Measurements from ENCODE around the gene CACNA1D.
"Not testable (repeated sequence)": the region's sequence is repeated elsewhere in the genome, so short reads cannot be mapped to it uniquely, and the experiment has no call there.

CACNA1D gene

DNA sequence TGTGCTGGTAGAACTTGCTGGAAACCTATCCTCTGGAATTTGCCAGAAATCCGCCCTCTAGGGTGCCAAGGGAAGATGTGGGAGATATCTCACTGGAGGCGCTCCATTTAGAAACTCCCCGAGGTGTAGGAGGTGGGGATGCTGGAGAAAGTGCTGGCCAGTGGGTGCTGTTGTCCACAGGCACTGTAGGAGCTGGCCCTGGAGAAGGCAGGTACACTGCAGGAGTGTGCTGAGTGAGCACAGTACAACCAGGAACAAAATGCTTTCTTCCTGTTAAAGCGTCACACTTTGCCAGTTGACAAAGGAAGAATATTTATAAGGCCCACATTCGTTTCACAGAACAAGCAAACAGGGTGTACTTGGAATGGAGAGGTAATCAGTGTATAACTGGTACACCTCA is 119.9 kb downstream of the CACNA1D start:
- DNase-seq (ENCODE audit: low read depth in 2 of 2) = no peak

DNA sequence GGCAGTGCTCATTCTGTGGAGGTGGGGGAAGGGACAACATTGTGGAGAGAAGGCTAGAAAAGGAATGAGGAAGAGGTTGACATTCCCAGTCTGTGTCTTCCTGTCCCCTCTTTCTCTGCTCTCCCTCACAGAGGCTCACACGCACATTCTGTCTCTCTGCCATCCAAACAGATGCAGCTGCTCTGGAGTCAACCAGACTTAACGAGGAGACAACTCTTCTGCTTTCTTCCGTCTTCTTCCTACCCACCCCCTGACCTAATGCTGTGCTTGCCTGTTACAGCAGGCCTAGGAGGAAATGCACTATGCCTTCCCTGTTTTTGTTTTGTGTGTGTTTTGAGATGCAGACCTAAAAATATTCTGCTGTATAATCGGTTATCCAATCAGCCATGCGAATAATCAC is 121.9 kb downstream of the CACNA1D start:
- no peak for DNase-seq (ENCODE audit: low read depth in 2 of 2)

DNA sequence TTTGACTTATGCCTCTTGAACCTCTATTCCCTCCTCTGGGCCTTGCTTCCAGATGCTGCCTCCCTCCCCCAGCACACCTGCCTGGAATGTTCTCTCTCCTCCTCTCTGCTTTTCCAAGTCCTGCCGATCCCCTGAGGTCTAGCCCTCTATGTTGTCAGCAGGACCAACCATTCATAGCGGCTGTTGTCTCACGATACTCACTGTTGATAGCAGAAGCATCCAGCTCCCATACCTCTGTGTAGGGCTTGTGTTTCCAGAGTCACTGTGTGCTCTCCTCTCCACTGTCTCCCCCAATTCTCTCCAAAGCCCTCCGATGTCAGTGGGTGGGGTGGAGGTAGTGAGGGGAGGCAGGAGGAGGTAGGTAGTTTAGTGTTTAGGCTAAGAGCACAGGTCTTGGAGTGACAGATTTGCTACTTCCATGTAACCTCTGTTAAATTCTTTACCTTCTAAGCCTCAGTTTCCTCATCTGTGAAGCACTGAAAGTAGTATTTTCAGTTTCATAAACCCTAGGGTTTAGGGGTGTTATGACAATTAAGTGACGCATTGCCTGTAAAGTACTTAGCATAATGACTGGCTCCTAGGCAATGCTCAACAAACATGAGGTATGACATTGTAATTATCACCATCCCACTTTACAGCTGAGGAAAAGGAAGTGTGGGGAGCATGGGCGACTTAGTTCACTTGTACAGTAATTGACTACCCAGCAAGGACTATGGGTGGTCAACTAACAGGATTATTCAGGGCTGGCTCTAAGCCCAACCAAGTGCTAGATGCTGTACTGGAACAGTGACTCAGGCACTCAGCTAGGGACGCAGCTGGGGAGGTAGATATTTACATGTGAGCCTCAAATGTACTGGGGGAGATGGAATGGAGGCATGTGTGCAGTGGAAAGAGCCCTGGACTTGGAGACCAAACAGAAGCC is 122.8 kb downstream of the CACNA1D start:
- no peak for DNase-seq (ENCODE audit: low read depth in 2 of 2)

DNA sequence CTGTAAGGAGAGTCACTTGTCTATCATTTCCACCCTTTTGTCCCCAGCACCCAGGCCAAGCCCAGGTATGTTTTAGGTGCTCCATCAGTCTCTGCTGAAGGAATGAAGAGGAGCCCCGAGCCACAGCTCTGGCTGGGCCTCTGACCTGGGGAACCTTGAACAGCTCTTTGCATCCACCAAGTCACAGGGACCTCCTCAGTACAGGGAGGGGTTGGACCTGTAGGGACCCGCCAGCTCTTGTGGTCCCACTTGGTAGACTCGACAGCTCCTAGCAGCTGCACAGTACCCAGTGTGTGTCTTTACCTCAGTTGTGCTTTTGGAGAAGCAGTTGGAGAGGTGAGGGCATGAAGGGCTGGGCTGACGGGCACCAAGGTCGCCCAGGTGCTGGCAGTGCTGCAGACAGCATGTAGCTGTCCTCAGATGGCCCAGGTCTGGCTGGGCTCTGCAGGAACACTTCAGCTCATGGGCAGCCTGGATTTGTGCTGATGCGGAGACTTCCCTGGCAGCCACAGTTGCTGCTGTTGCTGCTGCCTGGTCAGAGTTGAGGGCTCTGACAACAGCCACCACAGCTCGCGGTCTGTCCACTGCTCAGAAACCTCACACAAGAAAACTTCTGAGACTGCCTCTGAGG is 123.6 kb downstream of the CACNA1D start:
- DNase-seq (ENCODE audit: low read depth in 2 of 2) = no peak

DNA sequence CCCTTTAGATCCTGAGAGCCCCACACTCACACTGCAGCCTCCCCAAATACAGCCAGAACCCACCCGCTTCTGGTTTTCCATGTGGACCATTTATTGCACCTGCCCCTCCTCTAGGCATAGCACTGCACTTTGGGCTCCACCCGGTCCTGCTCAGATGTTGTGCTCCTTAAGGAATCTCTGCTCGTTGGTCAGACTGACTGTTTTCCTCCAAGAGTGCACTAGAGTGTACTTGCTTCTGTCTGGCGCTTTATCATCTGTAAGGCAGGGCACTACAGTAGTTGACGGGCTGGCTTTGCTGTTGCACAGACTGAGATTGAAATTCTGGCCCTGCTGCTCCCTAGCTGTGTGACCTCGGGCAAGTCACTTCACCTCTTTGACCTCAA is 124.1 kb downstream of the CACNA1D start:
- no peak for DNase-seq (ENCODE audit: low read depth in 2 of 2)

DNA sequence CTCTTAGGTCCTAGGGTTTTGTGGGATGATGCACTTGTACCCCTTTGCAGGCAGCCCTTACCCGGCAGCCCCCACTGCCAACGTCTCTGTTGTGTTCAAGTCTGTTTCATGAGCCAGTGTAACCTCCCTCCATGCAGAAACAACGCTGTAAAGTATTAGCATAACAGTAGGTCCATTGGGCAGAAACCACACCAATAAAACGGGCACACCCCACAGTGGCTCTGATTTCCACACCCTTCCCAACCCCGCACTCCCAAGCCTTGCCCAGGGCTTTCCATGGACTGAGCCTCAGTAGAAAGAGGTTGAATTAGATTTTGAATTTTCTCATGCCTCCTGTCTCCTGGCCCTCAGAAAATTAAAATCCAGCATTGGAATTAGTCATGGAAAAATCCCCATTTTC is 124.5 kb downstream of the CACNA1D start:
- no peak for DNase-seq (ENCODE audit: low read depth in 2 of 2)

DNA sequence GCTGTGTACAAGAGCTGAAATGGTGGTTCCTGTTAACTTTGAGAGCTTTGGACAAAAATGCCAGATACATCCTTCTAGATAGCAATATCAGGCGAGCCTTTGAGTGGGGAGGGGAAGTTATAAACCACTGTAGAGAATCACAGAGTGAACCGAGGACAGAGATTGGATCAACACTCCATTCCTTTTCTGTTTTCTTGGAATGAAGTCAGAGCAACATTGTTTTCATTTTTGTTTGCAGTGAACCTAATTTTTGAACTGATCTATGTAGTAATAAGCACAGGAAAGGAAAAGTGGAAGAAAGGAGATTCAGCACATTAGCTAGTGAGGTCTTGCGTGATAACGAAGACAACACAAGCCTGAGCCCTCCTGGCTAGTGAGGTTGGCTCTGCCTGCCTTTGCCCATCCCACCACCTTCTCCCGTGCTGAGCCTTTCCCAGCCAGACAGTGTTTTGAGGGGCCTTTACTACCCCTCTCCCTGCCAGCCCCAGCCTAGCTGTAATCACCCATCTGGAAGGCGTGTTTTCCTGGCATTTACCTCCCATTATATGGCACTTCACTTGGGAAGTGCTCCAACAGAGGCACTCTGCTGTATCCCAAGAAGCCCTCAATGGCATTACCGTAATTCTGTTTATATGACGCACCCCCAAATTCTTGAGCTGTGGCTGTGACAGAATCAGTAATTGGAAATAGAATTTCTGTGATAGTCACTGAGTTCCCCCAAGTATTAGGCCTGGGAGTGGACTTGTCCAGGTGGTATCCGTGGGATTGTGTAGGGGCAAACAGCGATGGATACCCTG is 129.8 kb downstream of the CACNA1D start:
- no peak for DNase-seq (ENCODE audit: low read depth in 2 of 2)

DNA sequence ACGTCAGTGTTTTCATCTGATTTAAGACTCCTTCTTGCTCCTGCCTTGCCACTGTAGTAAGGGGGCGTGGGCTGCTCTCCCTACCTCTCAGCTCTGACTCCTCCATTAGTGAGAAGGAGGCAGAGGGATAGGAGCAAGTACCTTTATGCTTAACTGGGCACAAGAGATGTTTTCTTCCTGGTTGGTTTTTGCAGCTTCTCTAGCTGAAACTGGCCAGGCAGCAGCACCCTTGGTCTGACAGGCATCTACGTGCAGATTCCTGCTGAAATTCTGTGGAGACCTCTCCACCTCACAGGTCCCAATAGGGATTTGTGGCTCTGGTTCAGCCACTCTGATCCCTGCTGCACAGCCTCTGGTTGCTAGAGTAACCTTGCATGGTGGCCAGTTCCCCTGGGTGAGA is 132.5 kb downstream of the CACNA1D start:
- DNase-seq (ENCODE audit: low read depth in 2 of 2) = no peak

DNA sequence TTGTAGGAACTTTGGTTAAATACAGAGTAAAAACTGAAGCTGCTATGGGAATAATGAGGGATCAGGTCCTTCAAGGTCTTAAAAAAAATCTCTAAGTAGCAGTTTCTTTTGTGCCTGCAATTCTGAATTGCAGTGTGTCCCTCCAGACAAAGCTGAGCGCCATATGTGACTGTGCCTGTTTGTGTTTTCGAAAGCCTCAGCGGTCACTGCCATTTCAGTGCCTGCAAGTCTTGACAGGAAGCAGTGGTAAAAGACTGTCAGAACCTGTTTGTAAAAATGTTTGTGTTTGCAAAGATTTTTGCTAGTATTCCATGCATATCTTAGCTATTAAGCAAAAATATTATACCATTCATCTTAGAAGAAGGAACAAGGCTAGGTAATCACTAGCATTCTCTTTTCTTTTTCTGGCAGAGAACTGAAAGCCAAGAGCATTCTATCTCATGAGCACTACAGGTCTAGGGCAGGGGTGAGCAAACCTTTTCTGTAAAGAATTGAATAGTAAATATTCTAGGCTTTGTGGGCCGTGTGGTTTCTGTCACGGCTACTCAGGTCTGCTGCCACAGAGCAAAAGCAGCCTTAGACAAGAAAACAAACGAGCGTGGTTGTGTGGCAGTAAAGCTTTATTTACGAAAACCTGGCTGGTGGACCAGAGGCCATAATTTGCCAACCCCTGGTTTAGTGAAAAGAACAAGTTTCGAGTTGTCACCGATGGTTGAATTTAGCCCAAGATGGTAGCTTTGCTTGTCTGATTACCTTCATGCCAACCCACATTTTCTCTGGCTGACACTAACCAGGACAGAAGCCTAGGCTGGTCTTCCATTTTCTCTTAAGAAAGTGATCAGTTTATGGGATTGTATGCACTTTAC is 134.4 kb downstream of the CACNA1D start:
- no peak for DNase-seq (ENCODE audit: low read depth in 2 of 2)

DNA sequence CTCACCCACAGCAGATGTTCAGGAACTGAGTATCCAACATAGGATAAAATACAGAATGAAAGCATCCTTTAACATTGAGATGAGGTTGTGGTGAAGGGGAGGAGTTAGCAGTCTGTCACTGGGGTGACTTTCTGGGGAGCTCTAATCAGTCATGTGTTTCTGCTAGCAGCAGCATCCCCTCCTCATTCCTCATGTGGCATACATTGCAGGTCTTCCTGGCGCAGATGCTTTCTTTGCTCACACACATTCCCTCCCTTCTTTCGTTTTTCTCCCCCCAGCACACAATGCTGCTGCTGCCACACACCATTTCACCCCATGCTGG is 135.0 kb downstream of the CACNA1D start:
- DNase-seq (ENCODE audit: low read depth in 2 of 2) = no peak

DNA sequence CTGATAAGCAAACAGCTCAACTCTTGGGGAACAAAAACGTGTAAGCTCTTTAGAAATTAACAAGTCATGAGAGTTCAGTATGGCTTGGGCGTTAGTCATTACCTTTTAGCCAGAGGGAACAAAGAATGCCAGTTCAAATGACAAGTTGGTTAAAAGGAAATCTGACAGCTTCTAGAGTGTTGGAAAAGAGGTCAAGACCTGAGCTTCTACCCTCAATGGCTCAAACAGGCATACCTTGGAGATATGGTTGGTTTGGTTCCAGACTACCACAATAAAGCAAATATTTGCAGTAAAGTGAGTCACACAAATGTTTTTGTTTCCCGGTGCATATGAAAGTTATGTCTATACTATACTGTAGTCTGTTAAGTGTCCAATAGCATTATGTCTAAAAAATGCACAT is 136.1 kb downstream of the CACNA1D start:
- no peak for DNase-seq (ENCODE audit: low read depth in 2 of 2)

DNA sequence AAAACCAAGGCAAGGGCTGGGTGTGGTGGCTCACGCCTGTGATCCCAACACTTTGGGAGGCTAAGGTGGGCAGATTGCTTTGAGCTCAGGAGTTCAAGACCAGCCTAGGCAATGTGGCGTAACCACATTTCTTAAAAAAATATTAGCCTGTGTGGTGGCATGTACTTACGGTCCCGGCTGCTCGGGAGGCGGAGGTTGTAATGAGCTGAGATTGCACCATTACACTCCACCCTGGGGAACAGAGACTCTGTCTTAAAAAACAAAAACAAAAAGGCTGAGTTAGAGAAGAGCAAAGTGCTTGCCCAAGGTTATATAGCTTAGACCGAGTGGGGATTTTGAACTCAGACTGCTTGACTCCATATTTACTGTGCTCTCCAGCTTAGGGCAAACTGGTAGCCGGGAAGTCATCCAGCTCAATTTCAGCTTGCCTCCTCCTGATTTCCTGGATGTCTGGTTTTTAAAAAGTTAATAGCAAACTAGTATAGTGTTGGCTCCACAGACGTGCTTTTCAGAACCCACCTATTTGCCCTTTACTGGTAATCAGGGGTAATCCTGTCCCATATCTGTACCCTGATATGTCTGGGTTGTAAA is 138.9 kb downstream of the CACNA1D start:
- DNase-seq (ENCODE audit: low read depth in 2 of 2) = no peak

DNA sequence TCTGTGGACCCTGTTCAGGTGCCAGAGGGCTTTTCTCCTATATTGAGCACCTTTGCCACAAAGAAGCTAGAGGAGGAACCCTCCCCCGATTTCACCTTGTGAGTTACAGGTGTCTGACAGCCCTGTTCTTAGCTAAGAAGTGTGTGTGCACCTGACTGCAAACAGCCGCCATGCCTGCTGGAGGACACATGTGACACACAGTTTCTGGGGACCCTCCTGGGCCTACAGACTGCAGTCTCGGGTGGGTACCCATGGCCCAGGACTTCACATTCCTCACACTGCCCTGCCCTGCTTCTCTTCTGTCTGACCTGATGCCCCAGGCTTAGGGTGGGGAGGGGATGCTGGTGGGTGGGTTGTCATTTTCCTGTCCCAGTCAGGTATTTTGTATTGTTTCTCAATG is 140.6 kb downstream of the CACNA1D start:
- no peak for DNase-seq (ENCODE audit: low read depth in 2 of 2)

DNA sequence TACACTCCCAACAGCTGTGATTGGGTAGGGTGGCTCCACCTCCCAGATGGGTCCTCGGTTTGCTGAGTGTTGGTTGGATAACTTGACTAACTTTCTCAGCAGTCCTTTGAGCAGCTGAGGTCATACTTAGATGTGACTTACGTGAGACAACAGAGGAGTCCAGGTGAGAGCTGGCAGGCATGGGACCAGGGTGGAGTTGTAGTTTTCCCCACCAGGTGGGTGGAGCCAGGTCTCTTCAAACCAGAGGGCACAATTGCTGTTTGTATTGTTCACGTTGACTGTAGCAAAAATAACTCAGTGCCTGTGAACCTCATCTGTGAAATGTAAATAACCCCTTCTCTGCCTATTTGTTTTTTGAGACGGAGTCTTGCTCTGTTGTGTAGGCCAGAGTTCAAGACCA is 144.4 kb downstream of the CACNA1D start:
- not testable (repeated sequence) for DNase-seq (ENCODE audit: low read depth in 2 of 2)

DNA sequence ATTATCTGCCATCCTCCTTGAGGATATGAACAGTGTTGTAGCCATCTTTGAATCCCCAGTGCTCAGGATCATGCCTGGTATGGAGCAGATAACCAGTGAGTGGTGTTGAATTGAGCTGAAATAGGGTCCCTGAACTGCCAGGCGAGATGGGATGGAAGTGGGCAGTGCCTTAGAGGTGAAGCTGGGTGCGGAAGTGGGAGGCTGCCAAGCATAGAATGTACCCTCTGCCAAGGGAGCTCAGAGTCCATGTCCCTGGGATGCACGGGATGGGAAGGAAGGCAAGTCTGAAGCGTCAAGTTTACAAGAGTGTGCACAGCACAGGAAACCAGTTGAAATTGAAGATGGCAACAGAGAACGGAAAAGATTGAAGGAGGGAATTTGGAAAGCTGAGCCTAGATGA is 147.0 kb downstream of the CACNA1D start:
- DNase-seq (ENCODE audit: low read depth in 2 of 2) = no peak

DNA sequence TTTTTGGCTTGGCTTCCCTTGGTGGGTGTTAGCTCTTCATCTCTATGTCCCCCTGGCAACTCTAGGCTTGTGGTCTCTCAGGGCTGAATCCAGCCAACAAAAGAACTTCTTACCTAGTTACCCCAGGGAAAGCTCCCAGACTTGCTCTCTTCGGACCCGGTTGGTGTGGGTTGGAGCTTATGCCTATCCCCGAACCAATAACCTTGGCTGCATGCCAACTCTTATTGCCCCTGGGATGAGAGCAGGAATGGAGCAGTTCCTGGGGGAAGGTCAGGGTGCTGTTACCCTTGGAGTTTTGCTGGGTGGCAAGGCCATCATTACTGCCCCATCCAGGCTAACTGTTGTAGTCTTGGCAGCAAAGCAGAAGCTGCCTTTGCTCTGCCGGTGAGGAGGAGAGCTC is 147.8 kb downstream of the CACNA1D start:
- no peak for DNase-seq (ENCODE audit: low read depth in 2 of 2)

DNA sequence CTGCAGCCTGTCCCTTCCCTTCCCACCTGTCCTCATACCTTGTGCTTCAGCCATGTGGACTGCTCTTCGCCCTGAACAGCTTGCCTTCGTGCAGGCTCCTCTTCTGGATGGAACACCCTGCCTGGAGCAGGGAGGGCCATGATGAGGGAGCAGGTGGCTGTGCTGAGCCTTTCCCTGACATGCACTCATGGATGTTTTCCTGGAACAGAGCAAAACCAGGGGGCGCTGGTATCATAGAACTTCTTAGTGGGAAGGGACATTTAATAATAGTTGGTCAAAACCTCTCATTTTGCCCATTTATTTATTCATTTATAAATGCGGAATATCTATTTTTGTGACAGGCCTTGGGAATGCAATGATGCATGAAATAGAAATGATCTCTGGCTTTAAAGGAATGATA is 149.3 kb downstream of the CACNA1D start:
- no peak for DNase-seq (ENCODE audit: low read depth in 2 of 2)

DNA sequence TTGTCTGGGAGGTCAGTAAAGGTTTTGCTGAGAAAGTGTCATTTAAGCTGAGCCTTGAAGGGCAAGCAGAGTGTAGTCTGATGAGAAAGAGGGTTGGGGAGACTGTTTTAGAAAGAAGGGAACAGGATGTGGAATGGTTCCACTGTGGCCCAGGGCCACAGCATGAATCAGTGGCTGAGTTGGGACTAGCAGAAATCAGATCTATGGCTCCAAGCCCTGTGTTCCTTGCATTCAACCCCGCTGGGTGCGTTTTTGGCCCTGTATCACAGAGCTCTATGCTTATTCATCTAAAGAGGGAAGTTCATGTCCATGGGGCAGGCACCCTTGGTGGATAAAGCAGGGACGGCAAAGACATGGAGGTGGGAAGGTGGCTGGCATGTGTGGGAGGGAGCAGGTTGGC is 151.3 kb downstream of the CACNA1D start:
- no peak for DNase-seq (ENCODE audit: low read depth in 2 of 2)

DNA sequence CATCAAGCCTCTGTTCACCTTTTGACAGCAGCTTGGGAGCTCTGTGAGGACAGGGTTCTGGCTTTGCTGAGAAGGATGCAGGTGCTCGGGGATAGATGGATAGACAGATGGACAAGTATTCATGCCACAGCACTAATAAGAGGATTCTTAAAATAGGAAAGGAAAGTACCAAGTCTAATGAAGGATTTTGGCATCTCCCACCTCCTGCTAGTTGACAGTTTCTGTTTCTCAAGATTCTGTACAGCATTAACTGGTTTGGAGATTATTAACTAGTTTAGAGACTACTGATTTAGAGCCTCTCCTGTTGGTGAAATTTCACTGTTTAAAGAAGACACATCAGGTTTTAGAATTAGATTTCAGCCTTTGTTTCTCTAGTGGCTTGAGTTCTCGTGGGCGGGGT is 152.3 kb downstream of the CACNA1D start:
- DNase-seq (ENCODE audit: low read depth in 2 of 2) = no peak

DNA sequence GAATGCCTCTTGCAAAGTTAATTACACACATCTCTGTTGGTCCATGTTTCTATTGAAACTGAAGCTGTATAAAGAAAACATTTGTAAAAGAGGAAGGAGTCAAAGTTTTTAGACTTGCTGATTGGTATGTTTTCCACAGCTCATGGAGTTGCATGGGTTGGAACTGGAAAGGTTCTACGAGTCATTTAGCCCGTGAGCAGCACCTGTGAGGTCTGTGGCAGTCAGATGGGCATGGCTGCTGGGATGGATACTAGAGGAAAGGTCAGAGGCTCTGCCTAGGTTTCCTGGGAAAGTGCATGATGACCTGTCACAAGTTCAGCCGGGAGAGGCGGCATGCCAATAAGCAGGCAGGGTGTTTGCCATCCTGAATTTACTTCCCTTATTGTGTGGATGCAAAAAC is 155.4 kb downstream of the CACNA1D start:
- no peak for DNase-seq (ENCODE audit: low read depth in 2 of 2)

DNA sequence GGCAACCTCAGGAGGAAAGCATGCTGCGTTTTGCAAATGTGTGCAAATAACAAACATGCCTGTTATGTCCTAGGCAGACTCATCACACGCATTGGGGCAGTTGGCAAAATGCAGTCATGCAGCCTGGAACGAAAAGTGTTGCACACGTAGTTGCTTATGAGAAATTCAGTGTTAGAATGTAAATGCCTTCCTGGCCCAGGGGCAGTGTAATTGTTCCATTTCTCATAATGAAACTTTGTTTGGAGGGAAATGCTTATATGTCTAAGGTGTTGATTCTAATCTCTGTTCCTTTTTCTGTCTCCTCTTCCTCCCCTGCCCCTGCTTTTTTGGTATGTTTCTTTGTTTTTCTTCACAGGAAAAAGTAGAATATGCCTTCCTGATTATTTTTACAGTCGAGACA is 156.0 kb downstream of the CACNA1D start:
- no peak for DNase-seq (ENCODE audit: low read depth in 2 of 2)
